Stomach (tissue), 9 donors: ENCODE results near the gene TOX2. TPM values are rescaled to one million over a fixed set of nuclear protein-coding genes. Genes with fewer than 3 reads are reported as not detected.

Source experiments
- DNase-seq, 2 donors: peaks; one replicate each; pipeline versions ENCODE4 v3.0.0 to v3.0.0-alpha.2; 2013 to 2019
- H3K27ac ChIP-seq, 5 donors: fragments of 200-600 bp in 4 of 5; sonication (generic) in 4 of 5; one replicate each; pipeline ENCODE4 v1.5.1; 2013 to 2019; ENCODE audit warnings: mild to moderate bottlenecking in 1 of 5, moderate library complexity in 1 of 5
- H3K27me3 ChIP-seq, 3 donors: fragments of 200-600 bp; sonication (generic); one replicate each; pipeline ENCODE4 v1.5.1; 2017 to 2019; ENCODE audit warnings: mixed run types in 1 of 3
- H3K36me3 ChIP-seq, 4 donors: fragments of 200-600 bp; sonication (generic); 1 replicate in 3 of 4; 2 replicates in 1 of 4; pipeline ENCODE4 v1.5.1; 2016 to 2019
- H3K4me1 ChIP-seq, 4 donors: fragments of 200-600 bp; sonication (generic); one replicate each; pipeline ENCODE4 v1.5.1; 2016 to 2019
- H3K4me3 ChIP-seq, 4 donors: fragments of 200-600 bp; sonication (generic) in 3 of 4; one replicate each; pipeline ENCODE4 v1.5.1; 2016 to 2019; ENCODE audit warnings: mild to moderate bottlenecking in 1 of 4
- H3K9me3 ChIP-seq, 4 donors: fragments of 200-600 bp; sonication (generic); one replicate each; pipeline ENCODE4 v1.5.1; 2016 to 2019
- CTCF ChIP-seq, 7 experiments: fragments of 450-650 bp in 4 of 7; fragments of 200-600 bp in 3 of 7; sonication (generic) in 3 of 7; IDR thresholded peaks; one replicate each; pipeline ENCODE4 v1.5.1; 2016 to 2019; ENCODE audit warnings: antibody characterized with exemption in 7 of 7, control low read depth in 2 of 7, mild to moderate bottlenecking in 1 of 7
- EP300 ChIP-seq: sonication (generic); formaldehyde crosslinking; IDR thresholded peaks from one replicate; pipeline ENCODE4 v1.6.1; 2017; ENCODE audit warnings: antibody characterized with exemption
- POLR2A ChIP-seq, 4 donors: fragments of 450-650 bp; IDR thresholded peaks; one replicate each; pipeline ENCODE4 v1.6.1; 2016; ENCODE audit warnings: antibody characterized with exemption in 4 of 4, control low read depth in 2 of 4, mild to moderate bottlenecking in 1 of 4, moderate library complexity in 1 of 4
- POLR2AphosphoS5 ChIP-seq, 3 donors: sonication (generic); formaldehyde crosslinking; IDR thresholded peaks; one replicate each; pipeline ENCODE4 v1.6.1; 2016; ENCODE audit warnings: antibody characterized with exemption in 3 of 3
- WGBS, 5 donors: extraction: QIAGEN DNeasy Blood & Tissue Kit in 3 of 5; methylation state at CpG; one replicate each; pipeline versions ENCODE4 v1.1.5 to v1.1.7; 2013 to 2018; 5-methylcytosine and 5-hydroxymethylcytosine counted together
- intact Hi-C: fragments of 100-400 bp; cut with DNase I; formaldehyde crosslinking; loops from one replicate; pipeline ENCODE4 v1.15.1; 2023; ENCODE audit warnings: low total_unique reads
- polyA plus RNA-seq, 3 donors: library from polyadenylated mRNA; stranded (reverse); fragments of 200-250 nt; gene quantifications; one replicate each; pipeline ENCODE4 v1.2.3, GENCODE V29; 2013
- total RNA-seq, 5 donors: library from RNA; depleted of rRNA; stranded (reverse); fragments of >200 nt; gene quantifications; one replicate each; pipeline versions ENCODE4 v1.1.0 to v1.2.3, GENCODE V29; 2014 to 2016
- donor health status: healthy with polysubstance abuse.
- donor health status: Bipolar disorder and iron deficiency.
- donor health status: healthy.

TOX2 gene
- total and polyA plus RNA-seq, 8 donors = 0.87 to 20.2 (median 7.0) TPM; not detected in 1

GRCh38 chr20:43904827-43905177 is 9.8 kb upstream of the TOX2 start:
- peaks cover 0 to 20% (median 18%) of the 10 kb centered on the region in 4 donors for H3K9me3 ChIP-seq
- TF ChIP-seq CTCF (IDR thresholded peaks at IDR 0.05) = no peak
- TF ChIP-seq POLR2A (IDR thresholded peaks at IDR 0.05) = no peak
- no peak for TF ChIP-seq EP300
- TF ChIP-seq POLR2AphosphoS5 (IDR thresholded peaks at IDR 0.05) = no peak
- H3K4me3 ChIP-seq = no peak overlapping the region
- no peaks in the 10 kb centered on the region for H3K36me3 ChIP-seq
- no peak overlapping the region for H3K27ac ChIP-seq
- no peaks in the 10 kb centered on the region for H3K27me3 ChIP-seq
- peaks cover 0 to 7% (median 0%) of the 10 kb centered on the region in 4 donors for H3K4me1 ChIP-seq
- DNase-seq = no peak
- intact Hi-C loops = no loop called here
- 42 to 53% (median 47%) methylated on average over 8 of the region's 8 CpGs for WGBS, 5 donors

DNA sequence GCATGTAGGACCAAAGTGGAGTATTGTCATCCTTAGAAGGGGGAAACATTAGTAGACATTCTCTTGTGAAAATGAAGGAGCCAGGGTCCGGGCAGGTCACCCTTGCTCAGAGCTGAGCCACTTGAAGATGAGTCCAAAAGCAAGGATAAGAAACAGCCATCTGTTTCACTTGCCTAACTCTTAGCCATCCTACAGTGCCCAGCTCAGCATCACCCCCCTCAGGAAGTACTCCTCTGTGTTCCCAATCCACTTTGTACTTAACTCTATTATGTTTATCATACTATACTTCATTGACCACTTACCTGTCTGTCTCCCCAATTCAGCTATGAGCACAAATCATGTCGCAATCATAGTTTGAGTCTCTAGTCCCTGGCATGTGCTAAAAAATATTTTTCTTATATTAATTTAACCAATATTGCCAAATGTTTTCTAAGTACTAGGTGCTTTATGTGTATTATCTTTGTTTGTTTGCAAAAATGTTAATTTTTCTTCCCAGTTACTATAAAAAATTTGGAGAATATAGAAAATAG is 8.1 kb upstream of the TOX2 start:
- TF ChIP-seq EP300 = no peak
- TF ChIP-seq CTCF (IDR thresholded peaks at IDR 0.05) = no peak
- no peak for TF ChIP-seq POLR2A (IDR thresholded peaks at IDR 0.05)
- TF ChIP-seq POLR2AphosphoS5 (IDR thresholded peaks at IDR 0.05) = no peak
- Histone ChIP-seq H3K9me3 (peaks cover 0 to 25% (median 18%) of the 10 kb centered on the region in 4 donors), H3K36me3 (no peaks in the 10 kb centered on the region), H3K4me3 (no peak overlapping the region), H3K27me3 (no peaks in the 10 kb centered on the region), H3K4me1 (no peaks in the 10 kb centered on the region), H3K27ac (no peak overlapping the region)
- WGBS, 5 donors = 93 to 99% (median 98%) methylated on average over 2 of the region's 2 CpGs
- no peak for DNase-seq
- intact Hi-C loops = no loop called here

GRCh38 chr20:43909211-43909610 is 5.4 kb upstream of the TOX2 start:
- TF ChIP-seq POLR2A (IDR thresholded peaks at IDR 0.05) (no peak), CTCF (IDR thresholded peaks at IDR 0.05) (no peak), POLR2AphosphoS5 (IDR thresholded peaks at IDR 0.05) (no peak), EP300 (no peak)
- DNase-seq = no peak
- H3K36me3 ChIP-seq = no peaks in the 10 kb centered on the region
- H3K4me1 ChIP-seq = peaks cover under 1 to 2% (median 1%) of the 10 kb centered on the region in 4 donors
- H3K27me3 ChIP-seq = peaks cover 0 to 13% (median 9%) of the 10 kb centered on the region in 3 donors
- 71 to 93% (median 81%) methylated on average over 3 of the region's 3 CpGs for WGBS, 5 donors
- peaks cover 0 to 46% (median 37%) of the 10 kb centered on the region in 4 donors for H3K9me3 ChIP-seq
- H3K27ac ChIP-seq = no peak overlapping the region
- no peak overlapping the region for H3K4me3 ChIP-seq
- intact Hi-C loops = no loop called here

GRCh38 chr20:43909720-43910119 is 4.9 kb upstream of the TOX2 start:
- no peak for TF ChIP-seq POLR2A (IDR thresholded peaks at IDR 0.05)
- TF ChIP-seq POLR2AphosphoS5 (IDR thresholded peaks at IDR 0.05) = no peak
- no peak for TF ChIP-seq CTCF (IDR thresholded peaks at IDR 0.05)
- TF ChIP-seq EP300 = no peak
- Histone ChIP-seq H3K9me3 (peaks cover 0 to 46% (median 37%) of the 10 kb centered on the region in 4 donors), H3K27me3 (peaks cover 0 to 17% (median 11%) of the 10 kb centered on the region in 3 donors), H3K4me3 (no peak overlapping the region), H3K27ac (no peak overlapping the region), H3K36me3 (no peaks in the 10 kb centered on the region), H3K4me1 (peaks cover 4 to 5% (median 4%) of the 10 kb centered on the region in 4 donors)
- intact Hi-C loops = no loop called here
- WGBS, 5 donors = 46 to 70% (median 66%) methylated on average over 5 of the region's 5 CpGs
- DNase-seq = no peak
